HG02571 (cell line): ENCODE results near the gene CEBPE.
"Not testable (repeated sequence)": the region's sequence is repeated elsewhere in the genome, so short reads cannot be mapped to it uniquely, and the experiment has no call there.

Experiments used
- ATAC-seq: cut with Tn5 transposase; IDR thresholded peaks from one replicate; pipeline ENCODE4 v1.9.1; 2021; ENCODE audit warnings: mild to moderate bottlenecking, moderate library complexity; ENCODE audit not compliant: unreplicated experiment

Gene CEBPE

GRCh38 chr14:23123419-23123818 lies 4.4 kb upstream of the CEBPE start:
- ATAC-seq, result no peak

DNA sequence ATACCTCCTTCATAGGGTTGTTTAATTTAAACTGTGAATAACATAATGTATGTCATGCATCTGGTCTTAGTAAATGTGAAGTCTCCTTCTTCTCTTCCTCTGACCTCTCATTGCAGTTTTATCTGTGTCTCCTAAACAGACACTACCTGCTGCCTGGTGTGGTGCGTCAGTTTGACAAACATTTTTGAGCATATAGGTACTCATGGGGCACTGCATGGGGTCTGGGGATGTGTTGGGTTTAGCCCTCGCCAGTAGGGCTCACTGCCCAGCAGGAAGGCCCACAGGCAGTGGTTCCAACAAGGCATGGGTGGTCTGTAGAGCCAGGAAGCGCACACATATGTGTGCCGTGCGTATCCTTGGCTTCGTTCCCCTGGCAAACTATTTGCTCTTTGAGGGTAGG lies 3.0 kb upstream of the CEBPE start:
- ATAC-seq, result no peak

GRCh38 chr14:23121361-23121771 lies 2.3 kb upstream of the CEBPE start:
- no peak for ATAC-seq

DNA sequence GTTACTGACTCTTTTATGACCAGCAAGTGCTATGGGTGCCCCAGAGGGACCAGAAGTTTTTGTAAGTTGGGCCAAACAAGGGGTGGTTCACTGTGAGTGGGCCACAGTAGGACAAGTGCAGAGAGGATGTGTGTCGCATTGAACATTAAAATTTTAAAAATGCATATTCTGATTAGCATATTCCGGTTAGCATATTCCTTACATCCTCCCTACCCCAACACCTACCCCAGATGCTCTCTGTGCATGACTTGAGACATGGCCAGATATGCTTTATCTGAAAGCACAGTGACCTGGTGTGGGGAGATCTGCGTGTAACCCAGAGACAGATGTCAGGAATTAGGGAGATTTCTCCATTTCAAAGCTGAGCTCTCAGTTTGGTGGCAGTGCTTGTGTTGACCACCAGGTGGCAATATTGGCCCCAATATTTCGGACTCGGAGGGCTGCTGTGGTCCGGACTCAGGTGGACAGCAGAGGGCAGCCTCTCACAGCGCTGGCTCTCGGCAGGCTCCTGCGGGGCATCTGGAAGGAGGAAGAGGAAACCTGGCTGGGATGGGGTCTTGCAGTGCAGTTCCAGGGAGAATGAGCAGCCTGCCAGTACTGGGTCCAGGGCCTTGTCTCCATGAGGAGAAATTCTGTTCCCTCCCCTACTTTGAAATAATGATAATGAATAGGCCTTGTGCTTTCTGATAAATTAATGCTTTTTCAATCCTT lies 1.6 kb upstream of the CEBPE start:
- peak; percentile 75 for ATAC-seq

- no peak for ATAC-seq
These were observed 590 bp upstream of the CEBPE start for GRCh38 chr14:23119363-23120327.

GRCh38 chr14:23117371-23118020 lies 1.6 kb downstream of the CEBPE start:
- no peak for ATAC-seq

DNA sequence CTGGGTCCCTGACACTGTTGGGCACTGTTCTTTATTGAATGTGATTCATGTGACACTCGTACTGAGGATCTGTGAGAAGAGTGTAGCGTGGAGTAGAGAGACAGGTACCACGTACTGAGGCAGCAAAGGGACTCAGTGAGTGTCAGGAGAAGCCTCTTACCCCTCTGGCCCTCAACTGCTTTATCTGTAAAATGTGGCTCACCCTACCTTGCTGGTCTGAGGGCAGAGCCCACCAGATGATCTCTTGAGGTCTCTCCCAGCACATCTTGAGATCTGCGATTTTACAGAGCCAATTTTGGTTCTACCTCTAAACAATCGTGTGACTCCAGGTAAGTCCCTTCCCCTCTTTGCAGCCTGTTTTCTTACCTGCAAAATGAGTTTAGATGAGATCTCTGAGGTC lies 3.1 kb downstream of the CEBPE start:
- no peak for ATAC-seq

GRCh38 chr14:23115039-23115731 lies 3.9 kb downstream of the CEBPE start:
- no peak for ATAC-seq

DNA sequence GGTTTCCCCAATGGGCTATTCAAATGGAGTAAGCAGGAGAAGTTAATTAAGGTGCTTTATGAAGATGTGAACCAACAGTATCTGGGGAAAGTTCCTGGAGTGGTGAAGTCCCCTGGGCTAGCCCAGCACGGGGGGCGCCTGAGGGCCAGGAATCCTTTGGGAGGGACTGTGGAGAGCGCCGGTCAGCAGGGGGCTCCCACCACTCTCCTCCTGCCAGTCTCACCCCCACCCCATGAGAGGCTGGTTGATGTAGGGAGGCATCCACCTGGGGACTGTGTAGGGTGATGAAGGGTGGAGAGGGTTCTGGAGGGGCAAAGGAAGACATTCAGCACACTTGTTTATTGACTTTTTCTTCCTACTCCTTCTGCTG lies 4.4 kb downstream of the CEBPE start:
- no peak for ATAC-seq

DNA sequence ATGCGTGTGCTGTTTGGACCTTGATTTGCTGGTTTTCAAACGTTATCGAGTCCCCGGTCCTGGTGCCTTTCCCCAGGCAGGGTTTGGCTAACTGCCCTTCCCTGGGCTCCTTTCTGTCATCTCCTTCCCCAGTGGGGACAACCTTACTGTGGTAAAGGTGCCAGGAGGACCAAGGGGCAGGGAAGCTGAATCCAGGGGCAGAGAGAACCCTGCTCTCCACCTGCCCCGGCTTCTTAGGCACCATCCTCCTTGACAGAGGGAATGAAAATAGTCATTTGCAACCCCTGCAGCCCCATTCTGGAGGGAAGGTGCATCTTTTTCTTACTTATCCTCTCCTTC lies 5.0 kb downstream of the CEBPE start:
- no peak for ATAC-seq

- no peak for ATAC-seq
These were observed 5.5 kb downstream of the CEBPE start for GRCh38 chr14:23113431-23114119.

DNA sequence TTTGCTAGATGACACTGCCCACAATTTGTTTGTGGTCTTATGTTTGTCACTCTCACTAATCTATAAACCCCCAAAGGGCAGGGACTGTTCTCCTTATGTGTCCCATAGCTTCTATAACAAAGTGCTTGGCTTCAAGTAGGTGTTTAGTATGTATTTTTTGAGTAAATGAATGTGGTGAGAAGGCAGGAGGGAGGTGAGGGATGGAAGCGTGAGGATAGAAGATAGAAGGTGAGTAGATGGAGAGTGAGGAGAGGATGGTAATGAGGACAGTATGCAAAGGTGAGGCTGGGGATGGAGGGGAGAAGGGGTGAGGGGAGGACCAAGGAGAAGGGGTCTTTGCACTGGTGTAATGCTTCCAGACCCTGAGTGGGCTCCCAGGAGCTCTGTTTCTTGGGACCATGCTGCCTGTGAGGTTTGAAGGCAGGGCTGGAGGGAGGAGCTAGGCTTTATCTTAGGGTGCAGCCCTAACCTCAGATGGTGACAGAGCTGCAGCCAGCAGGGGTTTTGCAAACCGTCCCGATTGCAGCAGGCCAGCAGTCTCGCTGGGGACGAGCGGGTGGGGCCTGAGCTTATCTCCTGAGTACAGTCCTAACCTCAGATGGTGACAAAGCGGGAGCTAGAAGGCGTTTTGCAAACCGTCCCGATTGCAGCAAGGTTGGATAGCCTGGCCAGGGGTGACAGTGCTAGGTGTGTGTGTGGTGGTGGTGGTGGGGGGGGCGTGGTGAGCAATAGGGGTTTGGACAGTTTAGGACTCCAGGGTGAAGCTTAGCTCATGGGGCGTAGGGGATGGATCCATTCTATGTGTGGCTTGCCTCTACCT lies 6.5 kb downstream of the CEBPE start:
- ATAC-seq, result no peak

- ATAC-seq, result no peak
These were observed 8.3 kb downstream of the CEBPE start for GRCh38 chr14:23110579-23111365.

- ATAC-seq, result no peak
These were observed 9.3 kb downstream of the CEBPE start for GRCh38 chr14:23109769-23110168.

GRCh38 chr14:23108169-23108568 lies 10.9 kb downstream of the CEBPE start:
- ATAC-seq, result not testable (repeated sequence)

- ATAC-seq, result not testable (repeated sequence)
These were observed 11.4 kb downstream of the CEBPE start for GRCh38 chr14:23107620-23108019.

GRCh38 chr14:23106747-23107045 lies 12.4 kb downstream of the CEBPE start:
- no peak for ATAC-seq

- no peak for ATAC-seq
These were observed 13.7 kb downstream of the CEBPE start for GRCh38 chr14:23105348-23105824.
